HepG2 (cell line): Measurements from ENCODE around the gene PHKB. TPM values are rescaled to one million over a fixed set of nuclear protein-coding genes. Genes with fewer than 3 reads are reported as not detected.

ENCODE experiments used
- ATF7-NPFF ChIP-seq: sonication (generic); formaldehyde crosslinking; IDR thresholded peaks from 2 replicates; pipeline ENCODE4 v1.8.1; 2023; ENCODE audit warnings: mild to moderate bottlenecking, low read depth, missing genetic modification reagents, moderate library complexity
- CHCHD3 ChIP-seq: sonication (generic); formaldehyde crosslinking; IDR thresholded peaks from 2 replicates; pipeline ENCODE4 v1.8.0; 2022; ENCODE audit warnings: mild to moderate bottlenecking, missing genetic modification reagents, moderate library complexity
- CREB1 ChIP-seq, 2 experiments: fragments of 450-650 bp in 1 of 2; IDR thresholded peaks; 2 replicates each; pipeline ENCODE4 v1.6.1; 2016 to 2017; ENCODE audit warnings: control low read depth in 1 of 2, mild to moderate bottlenecking in 1 of 2, missing compliant biosample characterization in 1 of 2, missing genetic modification characterization in 1 of 2
- DZIP1 ChIP-seq: sonication (generic); formaldehyde crosslinking; IDR thresholded peaks from 2 replicates; pipeline ENCODE4 v1.5.0; 2020; ENCODE audit warnings: mild to moderate bottlenecking, missing genetic modification reagents
- HOXA3 ChIP-seq: sonication (generic); formaldehyde crosslinking; IDR thresholded peaks from 2 replicates; pipeline ENCODE4 v1.5.0; 2020; ENCODE audit warnings: missing genetic modification reagents
- IRX3 ChIP-seq: sonication (generic); formaldehyde crosslinking; IDR thresholded peaks from 2 replicates; pipeline ENCODE4 v1.8.1; 2023; ENCODE audit warnings: mild to moderate bottlenecking, low read depth, missing genetic modification reagents, borderline replicate concordance
- KLF16 ChIP-seq, 2 experiments: sonication (generic) in 1 of 2; formaldehyde crosslinking in 1 of 2; IDR thresholded peaks; 2 replicates each; pipeline versions ENCODE4 v1.6.1 to v1.8.0; 2016 to 2023; ENCODE audit warnings: missing genetic modification reagents in 2 of 2, missing compliant biosample characterization in 1 of 2
- NR2F6 ChIP-seq, 2 experiments: IDR thresholded peaks; 2 replicates each; pipeline ENCODE4 v1.6.1; 2016; ENCODE audit warnings: antibody characterized with exemption in 1 of 2, mild to moderate bottlenecking in 1 of 2
- PAF1 ChIP-seq: IDR thresholded peaks from 2 replicates; pipeline ENCODE4 v1.6.1; 2016; ENCODE audit warnings: missing genetic modification reagents, missing compliant biosample characterization
- SNAPC4 ChIP-seq: sonication (generic); formaldehyde crosslinking; IDR thresholded peaks from 2 replicates; pipeline ENCODE4 v1.4.0; 2020; ENCODE audit warnings: mild to moderate bottlenecking, missing genetic modification reagents
- ZNF20 ChIP-seq: sonication (generic); formaldehyde crosslinking; IDR thresholded peaks from 2 replicates; pipeline ENCODE4 v1.4.0; 2020; ENCODE audit warnings: mild to moderate bottlenecking, moderate library complexity, missing genetic modification reagents
- ZNF33B ChIP-seq: sonication (generic); formaldehyde crosslinking; IDR thresholded peaks from 2 replicates; pipeline ENCODE4 v1.5.1; 2020; ENCODE audit warnings: mild to moderate bottlenecking, missing genetic modification reagents
- ZNF354B ChIP-seq: sonication (generic); formaldehyde crosslinking; IDR thresholded peaks from 2 replicates; pipeline ENCODE4 v1.8.0; 2022; ENCODE audit warnings: mild to moderate bottlenecking, missing genetic modification reagents
- ZNF512B ChIP-seq: sonication (generic); formaldehyde crosslinking; IDR thresholded peaks from 2 replicates; pipeline ENCODE4 v1.5.1; 2020; ENCODE audit warnings: missing genetic modification reagents, mild to moderate bottlenecking, borderline replicate concordance
- ZNF550 ChIP-seq: sonication (generic); formaldehyde crosslinking; IDR thresholded peaks from 2 replicates; pipeline ENCODE4 v1.4.0; 2020; ENCODE audit warnings: mild to moderate bottlenecking, missing genetic modification reagents, borderline replicate concordance
- ZNF557 ChIP-seq: sonication (generic); formaldehyde crosslinking; IDR thresholded peaks from 2 replicates; pipeline ENCODE4 v1.4.0; 2020; ENCODE audit warnings: missing genetic modification reagents
- ZSCAN9 ChIP-seq: IDR thresholded peaks from 2 replicates; pipeline ENCODE4 v1.6.1; 2016; ENCODE audit warnings: borderline replicate concordance
- polyA plus RNA-seq, 8 experiments: library from polyadenylated mRNA; depleted of rRNA in 3 of 8; stranded (reverse) in 7 of 8; unstranded in 1 of 8; fragments of >200 nt; fragmentation: Illumina TruSeq in 4 of 8; extraction: Trizol in 4 of 8; gene quantifications; 2 replicates each; pipeline versions ENCODE4 v1.2.1 to v1.2.3, GENCODE V29; 2011 to 2016; ENCODE audit warnings: low read depth in 4 of 8, missing spikeins in 1 of 8, mixed read lengths in 1 of 8; ENCODE audit not compliant: insufficient read depth in 1 of 8
- total RNA-seq, 5 experiments: library from RNA; depleted of rRNA; stranded (reverse); fragments of >200 nt; fragmentation: Illumina TruSeq; extraction: Trizol; gene quantifications; 2 replicates each; pipeline ENCODE4 v1.2.3, GENCODE V29; 2016; ENCODE audit warnings: low read depth in 1 of 5

The PHKB gene
- total and polyA plus RNA-seq, 2 of the 13 experiments (the other 11 are each of a cell fraction or from before 2014, with no cell fraction given) = 66.0 to 80.8 TPM

GRCh38 chr16:47461598-47462266 is 601 bp downstream of the PHKB start (continued):
- TF ChIP-seq SNAPC4 (no peak), ATF7-NPFF (CRISPR knock-in tag) (0 out of 2 replicates have a peak, but pooled peaks have one; percentile 10), IRX3 (no peak), KLF16 (CRISPR knock-in tag; IDR thresholded peaks at IDR 0.05) (no peak), DZIP1 (no peak), PAF1 (CRISPR knock-in tag) (no peak), ZNF33B (CRISPR knock-in tag) (no peak), CHCHD3 (no peak), ZNF20 (CRISPR knock-in tag) (0 out of 2 replicates have a peak, but pooled peaks have one; percentile 13), HOXA3 (0 out of 2 replicates have a peak, but pooled peaks have one; percentile 30), ZNF557 (CRISPR knock-in tag) (0 out of 2 replicates have a peak, but pooled peaks have one; percentile 52), ZSCAN9 (CRISPR knock-in tag) (no peak), ZNF550 (CRISPR knock-in tag) (no peak), ZNF354B (CRISPR knock-in tag) (no peak), ZNF512B (0 out of 2 replicates have a peak, but pooled peaks have one; percentile 13), CREB1 (IDR thresholded peaks at IDR 0.05) (peak; percentile 64), CREB1 (CRISPR knock-in tag; IDR thresholded peaks at IDR 0.05) (no peak; the same call in 1 of the 2 replicates), NR2F6 (IDR thresholded peaks at IDR 0.05) (peak; percentile 35; the same call in 1 of the 2 replicates), NR2F6 (CRISPR knock-in tag; IDR thresholded peaks at IDR 0.05) (no peak)
